Psoas muscle (tissue), 8 donors: ENCODE results near the gene DNMT3A. TPM values are rescaled to one million over a fixed set of nuclear protein-coding genes. Genes with fewer than 3 reads are reported as not detected.

Experiments used
- ATAC-seq, 4 donors: fragments of 200-7000 bp; cut with Tn5 transposase; one replicate each; pipeline ENCODE4 v1.9.1; 2020; ENCODE audit warnings: moderate library complexity in 3 of 4, mild to moderate bottlenecking in 2 of 4
- DNase-seq, 2 donors: peaks; one replicate each; pipeline ENCODE4 v3.0.0-alpha.2; 2020
- H3K27ac ChIP-seq: fragments of 200-600 bp; one replicate; pipeline ENCODE4 v1.8.0; 2022
- H3K27me3 ChIP-seq, 3 donors: fragments of 200-600 bp in 1 of 3; one replicate each; pipeline versions ENCODE4 v1.6.1 to v1.8.0; 2013 to 2022; ENCODE audit warnings: low read length in 2 of 3, mild to moderate bottlenecking in 2 of 3, moderate library complexity in 1 of 3; ENCODE audit not compliant: insufficient read depth in 3 of 3
- H3K36me3 ChIP-seq, 2 donors: fragments of 200-600 bp in 1 of 2; one replicate each; pipeline versions ENCODE4 v1.6.1 to v1.8.0; 2013 to 2022; ENCODE audit warnings: low read depth in 1 of 2, mild to moderate bottlenecking in 1 of 2, moderate library complexity in 1 of 2; ENCODE audit not compliant: insufficient read depth in 1 of 2
- H3K4me1 ChIP-seq: fragments of 200-600 bp; one replicate; pipeline ENCODE4 v1.8.0; 2022
- H3K4me3 ChIP-seq: fragments of 200-600 bp; one replicate; pipeline ENCODE4 v1.8.0; 2022; ENCODE audit warnings: mild to moderate bottlenecking
- H3K9me3 ChIP-seq: fragments of 200-600 bp; one replicate; pipeline ENCODE4 v1.8.0; 2022
- CTCF ChIP-seq: fragments of 200-600 bp; IDR thresholded peaks from one replicate; pipeline ENCODE4 v1.8.0; 2022; ENCODE audit warnings: antibody characterized with exemption
- WGBS, 3 donors: extraction: QIAGEN DNeasy Blood & Tissue Kit; methylation state at CpG; one replicate each; pipeline versions ENCODE4 v1.1.6 to v1.1.7; 2013; 5-methylcytosine and 5-hydroxymethylcytosine counted together
- intact Hi-C, 2 donors: fragments of 100-400 bp; cut with DNase I; formaldehyde crosslinking; loops; one replicate each; pipeline versions ENCODE4 v1.11.0 to v1.14.2; 2022
- polyA plus RNA-seq, 3 donors: library from polyadenylated mRNA; stranded (reverse); fragments of 200-250 nt; gene quantifications; one replicate each; pipeline ENCODE4 v1.2.3, GENCODE V29; 2013
- total RNA-seq, 4 donors: library from RNA; stranded (reverse); fragmentation: NEBNext Ultra II Directional in 2 of 4; extraction: Animal tissue kit (Norgen Biotek cat#: 25700) in 2 of 4; gene quantifications; one replicate each; pipeline versions ENCODE4 v1.2.1 to v1.2.4, GENCODE V29; 2021 to 2023
- donor health status: healthy with polysubstance abuse.
- donor health status: DM: no; HTN: no; CAD: no; lungs with moderate emphysema.
- donor health status: Bipolar disorder and iron deficiency.
- donor health status: healthy.
- donor health status: DM: yes; HTN: yes; CAD: no.
- donor health status: DM: no; HTN: no; CAD: no.
- donor health status: DM: no; HTN: no; CAD: no.
- donor health status: DM: yes; HTN: yes; CAD: no.

The DNMT3A gene
- total and polyA plus RNA-seq, 7 donors = 7.1 to 26.2 (median 20.6) TPM

GRCh38 chr2:25290811-25291495 lies 50.8 kb downstream of the DNMT3A start:
- Histone ChIP-seq H3K36me3 (no peaks in the 10 kb centered on the region), H3K4me3 (no peak overlapping the region), H3K9me3 (no peaks in the 10 kb centered on the region), H3K27me3 (no peaks in the 10 kb centered on the region), H3K4me1 (peaks cover 49% of the 10 kb centered on the region), H3K27ac (peak overlapping the region; percentile 68)
- intact Hi-C loops = no loop called here
- TF ChIP-seq CTCF = no peak
- ATAC-seq (no peak), DNase-seq (peak in 1 of 2 donors; percentile 72)
- WGBS, 3 donors = 26 to 42% (median 31%) methylated on average over 19 of the region's 19 CpGs

- H3K36me3 ChIP-seq = peaks cover 0 to 20% of the 10 kb centered on the region in 2 donors
- no peaks in the 10 kb centered on the region for H3K27me3 ChIP-seq
- H3K9me3 ChIP-seq = no peaks in the 10 kb centered on the region
- TF ChIP-seq CTCF = no peak
- no peak for DNase-seq
- intact Hi-C loops = no loop called here
- H3K27ac ChIP-seq = peak overlapping the region; percentile 30
- ATAC-seq = no peak
- WGBS, 3 donors = 76 to 81% (median 80%) methylated on average over 11 of the region's 11 CpGs
- H3K4me1 ChIP-seq = peaks cover 20% of the 10 kb centered on the region
- no peak overlapping the region for H3K4me3 ChIP-seq
Measured at GRCh38 chr2:25286723-25287483, 54.8 kb downstream of the DNMT3A start.

GRCh38 chr2:25286025-25286400 lies 55.7 kb downstream of the DNMT3A start:
- H3K4me1 ChIP-seq = peaks cover 11% of the 10 kb centered on the region
- no peak for DNase-seq
- TF ChIP-seq CTCF = no peak
- peaks cover 0 to 29% of the 10 kb centered on the region in 2 donors for H3K36me3 ChIP-seq
- 70 to 77% (median 74%) methylated on average over 10 of the region's 10 CpGs for WGBS, 3 donors
- H3K27ac ChIP-seq = peak overlapping the region; percentile 30
- no peak overlapping the region for H3K4me3 ChIP-seq
- no peaks in the 10 kb centered on the region for H3K9me3 ChIP-seq
- H3K27me3 ChIP-seq = no peaks in the 10 kb centered on the region
- ATAC-seq = peak in 2 of 4 donors; percentile 26 to 29
- intact Hi-C loops = no loop called here

- DNase-seq = no peak
- Histone ChIP-seq H3K27me3 (no peaks in the 10 kb centered on the region), H3K36me3 (peaks cover 0 to 31% of the 10 kb centered on the region in 2 donors), H3K27ac (peak overlapping the region; percentile 30), H3K4me3 (no peak overlapping the region), H3K9me3 (no peaks in the 10 kb centered on the region), H3K4me1 (peaks cover 9% of the 10 kb centered on the region)
- 56 to 68% (median 59%) methylated on average over 11 of the region's 11 CpGs for WGBS, 3 donors
- no peak for ATAC-seq
- intact Hi-C loops = no loop called here
- no peak for TF ChIP-seq CTCF
Measured at GRCh38 chr2:25285265-25286024, 56.3 kb downstream of the DNMT3A start.
